Mesangial cell (primary cell): Measurements from ENCODE around the gene LARP1. TPM values are rescaled to one million over a fixed set of nuclear protein-coding genes. Genes with fewer than 3 reads are reported as not detected.

Experiments
- total RNA-seq: library from RNA; depleted of rRNA; stranded (reverse); fragments of >200 nt; gene quantifications from 2 replicates; pipeline ENCODE4 v1.2.3, GENCODE V29; 2015

The LARP1 gene
- 114 and 130 TPM in 2 replicates for total RNA-seq

DNA sequence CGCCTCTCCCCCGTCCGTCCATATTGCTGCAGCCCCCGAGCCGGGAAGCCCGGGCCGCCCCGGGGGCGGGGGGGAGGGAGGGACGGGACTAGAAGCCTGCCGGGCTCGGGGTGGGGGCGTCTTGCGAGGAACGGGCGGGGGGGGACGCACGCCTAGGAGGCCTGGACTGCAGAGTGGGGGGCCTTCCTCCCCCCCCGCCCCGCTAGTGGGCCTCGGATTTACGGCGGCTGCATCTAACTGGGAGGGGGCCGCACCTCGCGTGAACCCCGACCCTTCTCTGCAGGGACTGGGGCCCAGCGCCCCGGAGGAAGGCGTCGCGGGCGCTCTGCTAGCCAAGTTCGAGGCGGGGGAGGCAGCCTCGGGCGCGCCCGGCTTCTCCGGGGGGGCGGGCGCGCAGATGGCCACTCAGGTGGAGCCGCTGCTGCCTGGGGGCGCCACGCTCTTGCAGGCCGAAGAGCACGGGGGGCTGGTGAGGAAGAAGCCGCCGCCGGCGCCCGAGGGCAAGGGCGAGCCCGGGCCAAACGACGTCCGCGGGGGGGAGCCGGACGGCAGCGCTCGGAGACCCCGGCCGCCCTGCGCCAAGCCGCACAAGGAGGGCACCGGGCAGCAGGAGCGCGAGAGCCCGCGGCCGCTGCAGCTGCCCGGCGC, at the start of gene LARP1:
LARP1 (plus strand) TSS at position 17 of the 648 bp plus-strand sequence; CDS start at position 398, 381 bp downstream.

DNA sequence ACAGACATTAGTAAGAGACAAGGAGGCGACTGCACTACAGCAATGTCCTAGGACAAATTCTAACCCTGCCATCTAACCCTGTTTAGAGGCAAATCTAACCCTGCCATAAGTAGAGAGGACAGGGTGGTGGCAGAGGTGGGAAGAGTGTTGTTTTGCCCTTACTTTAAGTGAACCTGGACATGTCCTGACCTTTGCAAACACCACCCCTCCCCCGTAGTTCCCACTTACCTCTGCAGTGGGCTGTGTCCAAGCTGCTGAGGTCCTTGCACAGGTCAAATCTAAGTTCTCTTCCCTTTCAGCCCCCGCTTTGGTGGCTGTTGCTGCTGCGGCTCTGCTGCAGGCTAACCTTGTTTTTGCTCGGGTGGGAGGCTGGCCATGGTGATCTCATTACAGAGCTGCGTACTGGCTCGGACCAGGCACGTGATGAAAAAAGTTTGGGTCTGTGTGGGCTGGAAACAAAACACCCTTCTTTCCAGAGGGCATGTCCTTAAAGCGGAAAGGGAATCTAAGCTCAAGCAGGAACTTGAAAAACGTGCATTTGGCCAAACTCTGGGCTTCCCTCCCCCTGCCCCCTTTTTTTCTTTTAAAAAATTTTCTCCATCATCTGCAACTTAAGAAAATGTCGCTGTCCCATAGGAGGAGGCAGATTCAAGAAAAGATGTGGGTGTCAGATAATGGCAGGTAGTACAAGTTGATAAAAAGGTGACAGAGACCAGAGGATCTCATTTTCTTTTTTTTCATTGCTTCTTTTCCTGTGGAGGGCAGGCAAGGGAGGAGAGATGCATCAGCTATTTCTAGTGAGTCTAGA, 95.3 kb downstream of the LARP1 start, which contains the start of gene FAXDC2:
FAXDC2 (minus strand) TSS at position 349 of the 808 bp plus-strand sequence. CDS start 12,425 bp downstream, outside the sequence.

DNA sequence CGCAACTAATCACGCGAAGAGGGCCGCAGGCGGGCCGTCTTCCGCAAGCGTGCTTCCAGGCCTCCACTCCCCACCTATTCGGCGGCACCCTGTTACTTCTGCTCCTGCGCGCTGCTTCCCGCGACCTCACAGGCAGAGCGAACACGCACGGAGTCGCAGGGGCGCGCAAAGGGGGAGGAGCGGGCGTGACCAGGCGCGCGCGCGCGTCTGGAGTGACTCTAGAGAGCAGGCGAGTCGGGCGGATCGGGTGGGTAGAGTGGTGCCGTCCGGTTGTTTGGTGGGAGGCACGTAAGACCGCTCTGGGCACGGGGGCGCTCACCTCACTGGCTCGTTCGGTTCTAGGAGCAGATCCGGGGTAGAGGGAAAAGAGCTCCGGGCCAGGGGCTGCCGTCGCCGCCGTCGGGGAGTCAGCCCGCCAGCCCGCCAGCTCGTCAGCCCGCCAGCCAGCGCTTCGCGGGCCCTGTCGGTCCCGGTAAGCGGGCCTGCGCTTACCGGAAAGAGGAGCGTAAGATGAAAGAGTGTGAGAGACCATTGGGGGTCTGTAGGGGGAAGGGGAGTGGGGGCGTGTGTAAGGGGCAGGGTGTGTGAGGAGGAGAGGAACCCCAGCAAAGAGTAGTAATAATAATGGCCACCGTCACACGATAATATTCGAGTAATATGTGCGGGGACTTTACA, 103.3 kb downstream of the LARP1 start, which contains the start of gene CNOT8:
CNOT8 (plus strand) TSS at position 331 of the 675 bp plus-strand sequence. CDS start 4,652 bp downstream, outside the sequence.

Other genes starting within 250 kb of the LARP1 start
- gene FAXDC2, start 95.2 kb downstream of the LARP1 start, total RNA-seq: 1.3 and 12.8 TPM in 2 replicates
- 32.8 and 39.6 TPM in 2 replicates for gene CNOT8, start 103.2 kb downstream of the LARP1 start, total RNA-seq
- 11.7 and 18.9 TPM in 2 replicates for gene GEMIN5, start 182.8 kb downstream of the LARP1 start, total RNA-seq
- 18.0 and 31.8 TPM in 2 replicates for gene MRPL22, start 185.7 kb downstream of the LARP1 start, total RNA-seq